Measurements from ENCODE around the gene LRRFIP1.

LRRFIP1 gene

DNA sequence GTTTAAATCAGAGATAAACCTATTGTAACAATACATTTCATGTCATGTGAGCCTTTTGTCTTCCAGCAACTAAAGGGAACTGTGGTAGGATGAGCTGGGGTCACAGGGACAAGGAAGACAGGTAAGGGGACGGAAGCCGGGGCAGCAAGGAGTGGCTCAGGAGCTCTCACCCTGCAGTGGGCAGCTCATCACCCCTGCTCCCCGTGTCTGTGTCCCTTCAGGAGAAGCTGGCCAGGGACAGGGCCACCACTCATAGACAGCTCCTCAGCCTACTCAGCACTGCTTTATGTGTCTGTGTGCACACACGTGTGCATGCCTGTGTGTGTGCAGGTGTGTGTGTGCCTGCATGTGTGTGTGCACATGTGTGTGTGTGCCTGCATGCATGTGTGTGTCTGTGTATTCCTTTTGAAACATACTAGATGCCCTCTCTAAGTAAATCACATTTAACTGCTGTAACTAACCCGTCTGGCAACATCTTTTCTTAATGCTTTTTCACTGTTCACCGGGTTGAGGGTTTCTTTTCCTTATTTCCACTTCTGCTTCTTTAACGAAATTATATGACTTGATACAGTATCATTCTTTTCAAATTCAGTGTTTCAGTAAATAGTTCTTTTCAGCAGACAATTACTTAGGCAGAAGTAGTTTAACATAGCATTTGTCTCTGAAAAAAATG lies 44.2 kb downstream of the LRRFIP1 start:
- H3K27ac ChIP-seq (ENCODE audit: poor library complexity, severe bottlenecking), result no peak overlapping the region
- H3K36me3 ChIP-seq (ENCODE audit: low read depth), result no peaks in the 10 kb centered on the region
- TF ChIP-seq, protein P1, sequence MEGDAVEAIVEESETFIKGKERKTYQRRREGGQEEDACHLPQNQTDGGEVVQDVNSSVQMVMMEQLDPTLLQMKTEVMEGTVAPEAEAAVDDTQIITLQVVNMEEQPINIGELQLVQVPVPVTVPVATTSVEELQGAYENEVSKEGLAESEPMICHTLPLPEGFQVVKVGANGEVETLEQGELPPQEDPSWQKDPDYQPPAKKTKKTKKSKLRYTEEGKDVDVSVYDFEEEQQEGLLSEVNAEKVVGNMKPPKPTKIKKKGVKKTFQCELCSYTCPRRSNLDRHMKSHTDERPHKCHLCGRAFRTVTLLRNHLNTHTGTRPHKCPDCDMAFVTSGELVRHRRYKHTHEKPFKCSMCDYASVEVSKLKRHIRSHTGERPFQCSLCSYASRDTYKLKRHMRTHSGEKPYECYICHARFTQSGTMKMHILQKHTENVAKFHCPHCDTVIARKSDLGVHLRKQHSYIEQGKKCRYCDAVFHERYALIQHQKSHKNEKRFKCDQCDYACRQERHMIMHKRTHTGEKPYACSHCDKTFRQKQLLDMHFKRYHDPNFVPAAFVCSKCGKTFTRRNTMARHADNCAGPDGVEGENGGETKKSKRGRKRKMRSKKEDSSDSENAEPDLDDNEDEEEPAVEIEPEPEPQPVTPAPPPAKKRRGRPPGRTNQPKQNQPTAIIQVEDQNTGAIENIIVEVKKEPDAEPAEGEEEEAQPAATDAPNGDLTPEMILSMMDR (IDR thresholded peaks at IDR 0.05; ENCODE audit: poor library complexity, severe bottlenecking), result no peak
- peaks cover 19% of the 10 kb centered on the region for H3K4me1 ChIP-seq (ENCODE audit: insufficient read depth, poor library complexity, severe bottlenecking)
- no peak for ATAC-seq (ENCODE audit: low read depth)
- no peak for DNase-seq (ENCODE audit: low spot score)
- H3K9me3 ChIP-seq (ENCODE audit: severe bottlenecking), result no peaks in the 10 kb centered on the region
- H3K27me3 ChIP-seq (ENCODE audit: insufficient read depth, poor library complexity, severe bottlenecking), result no peaks in the 10 kb centered on the region
- H3K4me3 ChIP-seq (ENCODE audit: severe bottlenecking), result no peak overlapping the region

DNA sequence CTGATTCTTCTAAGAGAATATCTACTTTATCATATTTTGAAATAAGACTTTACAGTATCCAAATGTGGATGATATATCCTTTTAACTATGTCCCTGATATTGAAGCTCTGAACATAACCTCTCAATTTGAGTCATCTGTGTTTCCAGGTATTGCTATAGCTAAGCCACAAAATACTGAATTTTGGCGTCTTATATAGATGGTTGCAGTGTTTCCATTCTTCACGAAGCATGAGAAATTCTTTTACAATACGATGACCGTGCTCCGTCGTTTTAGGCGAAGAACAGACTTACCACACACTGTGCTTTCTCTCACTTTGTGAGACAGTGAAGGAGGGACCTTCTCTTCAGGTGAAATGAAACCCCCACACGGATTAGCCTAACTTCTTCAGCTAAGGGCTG lies 45.3 kb downstream of the LRRFIP1 start:
- ATAC-seq (ENCODE audit: low read depth), result no peak
- no peak for DNase-seq (ENCODE audit: low spot score)
- Histone ChIP-seq H3K4me1 (ENCODE audit: insufficient read depth, poor library complexity, severe bottlenecking) (peaks cover 19% of the 10 kb centered on the region), H3K9me3 (ENCODE audit: severe bottlenecking) (no peaks in the 10 kb centered on the region), H3K36me3 (ENCODE audit: low read depth) (no peaks in the 10 kb centered on the region), H3K27ac (ENCODE audit: poor library complexity, severe bottlenecking) (no peak overlapping the region), H3K27me3 (ENCODE audit: insufficient read depth, poor library complexity, severe bottlenecking) (no peaks in the 10 kb centered on the region), H3K4me3 (ENCODE audit: severe bottlenecking) (no peak overlapping the region)
- TF ChIP-seq, protein P1 (IDR thresholded peaks at IDR 0.05; ENCODE audit: poor library complexity, severe bottlenecking), result no peak

DNA sequence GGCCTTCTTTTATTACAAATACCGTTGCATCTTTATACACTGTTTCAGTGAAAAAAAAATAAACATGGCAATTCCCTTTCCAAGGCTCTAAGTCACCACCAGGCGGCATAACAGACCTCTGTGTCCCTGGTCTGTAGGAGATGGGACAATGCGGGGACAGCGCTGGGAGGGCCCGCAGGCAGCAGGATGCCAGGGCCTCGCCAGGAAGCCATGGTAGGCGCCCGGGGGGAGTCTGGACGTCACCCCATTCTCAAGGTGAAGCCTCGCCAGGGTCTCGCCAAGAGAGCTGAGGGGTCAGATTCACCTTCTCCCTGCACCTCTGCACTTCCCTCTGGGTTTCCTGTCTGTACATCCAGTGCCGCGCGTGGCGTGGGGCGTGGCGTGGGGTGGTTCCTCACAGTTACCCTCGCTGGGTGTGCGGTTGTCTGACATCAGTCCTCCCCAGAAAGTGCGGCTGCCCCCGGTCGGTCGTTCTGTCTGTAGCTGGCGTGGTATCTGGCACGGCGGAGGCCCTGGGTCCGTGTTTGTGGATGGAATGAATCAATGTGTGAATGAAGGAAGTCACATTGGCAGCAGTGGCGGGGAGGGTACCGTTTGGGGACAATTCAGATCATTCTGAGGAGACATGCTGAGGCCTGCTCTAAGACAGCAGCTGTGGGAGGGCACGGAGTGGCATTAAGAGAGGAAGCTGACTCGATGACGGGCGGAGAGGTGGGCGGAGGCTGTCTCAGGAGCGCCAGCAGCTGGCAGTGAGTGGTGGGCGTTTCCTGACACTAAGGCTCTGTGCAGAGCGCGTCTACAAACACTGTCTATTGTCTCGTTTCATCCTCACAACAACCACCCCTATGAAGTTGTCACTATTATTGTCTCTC lies 46.0 kb downstream of the LRRFIP1 start:
- DNase-seq (ENCODE audit: low spot score) (no peak), ATAC-seq (ENCODE audit: low read depth) (peak; percentile 66)
- TF ChIP-seq, protein P1 (IDR thresholded peaks at IDR 0.05; ENCODE audit: poor library complexity, severe bottlenecking), result peak; percentile 86

DNA sequence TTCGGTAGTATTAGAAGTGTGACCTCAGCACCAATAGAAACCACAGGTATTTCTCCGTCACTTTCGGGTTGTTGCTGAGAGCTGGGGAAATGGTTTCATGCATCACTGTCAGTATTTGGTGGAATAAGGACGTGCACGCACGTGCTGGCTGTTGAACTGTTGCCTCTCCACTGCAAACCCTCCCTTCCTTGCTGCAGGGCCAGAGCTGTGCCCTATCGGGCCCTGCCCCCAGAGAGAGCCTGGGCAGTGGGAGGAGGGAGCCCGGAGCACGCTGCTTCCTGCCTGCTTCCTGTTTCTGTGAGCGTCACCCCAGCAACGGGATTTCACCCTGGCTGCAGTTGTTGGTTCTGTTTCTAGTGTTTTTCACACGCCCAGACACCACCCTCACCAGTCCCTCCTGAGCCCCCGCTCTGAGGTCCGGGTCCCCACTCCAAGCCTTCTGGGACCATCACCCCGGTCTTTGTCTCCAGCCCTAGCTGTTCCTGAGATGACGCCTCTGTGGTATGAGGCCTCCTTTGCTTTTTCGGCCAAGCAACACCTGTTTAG lies 47.4 kb downstream of the LRRFIP1 start:
- no peaks in the 10 kb centered on the region for H3K27me3 ChIP-seq (ENCODE audit: insufficient read depth, poor library complexity, severe bottlenecking)
- ATAC-seq (ENCODE audit: low read depth) (peak; percentile 87), DNase-seq (ENCODE audit: low spot score) (peak; percentile 74)
- H3K36me3 ChIP-seq (ENCODE audit: low read depth), result no peaks in the 10 kb centered on the region
- peaks cover 19% of the 10 kb centered on the region for H3K4me1 ChIP-seq (ENCODE audit: insufficient read depth, poor library complexity, severe bottlenecking)
- no peak overlapping the region for H3K4me3 ChIP-seq (ENCODE audit: severe bottlenecking)
- H3K27ac ChIP-seq (ENCODE audit: poor library complexity, severe bottlenecking), result peak overlapping the region; percentile 42
- TF ChIP-seq, protein P1 (IDR thresholded peaks at IDR 0.05; ENCODE audit: poor library complexity, severe bottlenecking), result no peak
- no peaks in the 10 kb centered on the region for H3K9me3 ChIP-seq (ENCODE audit: severe bottlenecking)

More for the DNA sequence above, 46.0 kb downstream of the LRRFIP1 start:
- no peaks in the 10 kb centered on the region for H3K9me3 ChIP-seq (ENCODE audit: severe bottlenecking)
- no peak overlapping the region for H3K4me3 ChIP-seq (ENCODE audit: severe bottlenecking)
- H3K4me1 ChIP-seq (ENCODE audit: insufficient read depth, poor library complexity, severe bottlenecking), result peaks cover 19% of the 10 kb centered on the region
- peak overlapping the region; percentile 42 for H3K27ac ChIP-seq (ENCODE audit: poor library complexity, severe bottlenecking)
- H3K27me3 ChIP-seq (ENCODE audit: insufficient read depth, poor library complexity, severe bottlenecking), result no peaks in the 10 kb centered on the region
- H3K36me3 ChIP-seq (ENCODE audit: low read depth), result no peaks in the 10 kb centered on the region
